SW 1271 (cell line): Measurements from ENCODE around the gene KCNA10.

ENCODE experiments used
- DNase-seq, 2 experiments: peaks; one replicate each; lab custom pipeline; 2025; lab: John Stamatoyannopoulos, UW

The KCNA10 gene

GRCh38 chr1:110519125-110519810 lies at the start of gene KCNA10:
TSS of gene KCNA10 (minus strand) at chr1:110519175. CDS start at chr1:110518787, 388 bp downstream.
- no peak for DNase-seq

GRCh38 chr1:110566836-110567235 lies 47.9 kb upstream of the KCNA10 start:
- DNase-seq = no peak

GRCh38 chr1:110565565-110565964 lies 46.6 kb upstream of the KCNA10 start:
- DNase-seq = no peak

GRCh38 chr1:110563089-110563488 lies 44.1 kb upstream of the KCNA10 start:
- DNase-seq = no peak

GRCh38 chr1:110561596-110561995 lies 42.6 kb upstream of the KCNA10 start:
- DNase-seq = no peak

- no peak for DNase-seq
These were observed 40.2 kb upstream of the KCNA10 start for GRCh38 chr1:110559157-110559556.

GRCh38 chr1:110557481-110557880 lies 38.5 kb upstream of the KCNA10 start:
- DNase-seq = no peak

GRCh38 chr1:110556471-110556807 lies 37.5 kb upstream of the KCNA10 start:
- DNase-seq = no peak

- DNase-seq = no peak
These were observed 37.0 kb upstream of the KCNA10 start for GRCh38 chr1:110555807-110556470.

- DNase-seq = no peak
These were observed 36.2 kb upstream of the KCNA10 start for GRCh38 chr1:110554871-110555801.

GRCh38 chr1:110551278-110551809 lies 32.4 kb upstream of the KCNA10 start:
- DNase-seq = no peak

GRCh38 chr1:110549831-110550230 lies 30.9 kb upstream of the KCNA10 start:
- no peak for DNase-seq

- DNase-seq = peak in 1 of 2 experiments; percentile 2
These were observed 29.4 kb upstream of the KCNA10 start for GRCh38 chr1:110548381-110548780.

- DNase-seq = no peak
These were observed 28.0 kb upstream of the KCNA10 start for GRCh38 chr1:110547017-110547416.

- DNase-seq = no peak
These were observed 26.5 kb upstream of the KCNA10 start for GRCh38 chr1:110545492-110545891.

GRCh38 chr1:110544753-110545152 lies 25.8 kb upstream of the KCNA10 start:
- DNase-seq = no peak

- no peak for DNase-seq
These were observed 23.8 kb upstream of the KCNA10 start for GRCh38 chr1:110542725-110543124.

- DNase-seq = no peak
These were observed 23.0 kb upstream of the KCNA10 start for GRCh38 chr1:110541906-110542395.

GRCh38 chr1:110540891-110541685 lies 22.1 kb upstream of the KCNA10 start:
- DNase-seq = no peak

- no peak for DNase-seq
These were observed 19.9 kb upstream of the KCNA10 start for GRCh38 chr1:110538921-110539320.

GRCh38 chr1:110538075-110538474 lies 19.1 kb upstream of the KCNA10 start:
- no peak for DNase-seq
